Liver (tissue), 9 donors: ENCODE measurements around the gene ADCK1. TPM values are rescaled to one million over a fixed set of nuclear protein-coding genes. Genes with fewer than 3 reads are reported as not detected.

ENCODE experiments used
- DNase-seq: peaks from one replicate; pipeline ENCODE4 v3.0.0-alpha.2; 2017; ENCODE audit warnings: low spot score
- H3K27ac ChIP-seq, 2 donors: one replicate each; pipeline ENCODE4 v1.7.0; 2013; ENCODE audit warnings: inconsistent platforms in 2 of 2, low read length in 2 of 2, control low read depth in 1 of 2, low read depth in 1 of 2, mild to moderate bottlenecking in 1 of 2
- H3K27me3 ChIP-seq, 4 donors: one replicate each; pipeline versions ENCODE4 v1.6.1 to v1.7.0; 2013; ENCODE audit warnings: low read length in 3 of 4, inconsistent platforms in 1 of 4, mild to moderate bottlenecking in 1 of 4, moderate library complexity in 1 of 4; ENCODE audit not compliant: control insufficient read depth in 4 of 4, insufficient read depth in 4 of 4
- H3K36me3 ChIP-seq, 4 donors: one replicate each; pipeline versions ENCODE4 v1.6.1 to v1.7.0; 2013; ENCODE audit warnings: low read length in 3 of 4, mild to moderate bottlenecking in 3 of 4, low read depth in 1 of 4, moderate library complexity in 1 of 4; ENCODE audit not compliant: control insufficient read depth in 4 of 4, insufficient read depth in 3 of 4
- H3K4me1 ChIP-seq, 4 donors: one replicate each; pipeline versions ENCODE4 v1.6.1 to v1.7.0; 2013; ENCODE audit warnings: low read length in 3 of 4, mild to moderate bottlenecking in 3 of 4, moderate library complexity in 1 of 4; ENCODE audit not compliant: control insufficient read depth in 4 of 4, insufficient read depth in 4 of 4
- H3K4me3 ChIP-seq, 3 donors: one replicate each; pipeline versions ENCODE4 v1.6.1 to v1.7.0; 2013; ENCODE audit warnings: low read length in 3 of 3, control low read depth in 1 of 3, low read depth in 1 of 3, mild to moderate bottlenecking in 1 of 3
- H3K9ac ChIP-seq, 2 donors: one replicate each; pipeline ENCODE4 v1.7.0; 2013; ENCODE audit warnings: low read length in 2 of 2, mild to moderate bottlenecking in 2 of 2, moderate library complexity in 2 of 2, control low read depth in 1 of 2, low read depth in 1 of 2
- H3K9me3 ChIP-seq, 4 donors: one replicate each; pipeline versions ENCODE4 v1.6.1 to v1.7.0; 2013; ENCODE audit warnings: low read length in 3 of 4; ENCODE audit not compliant: control insufficient read depth in 4 of 4
- ATF3 ChIP-seq: IDR thresholded peaks from 2 replicates; pipeline ENCODE4 v1.6.1; 2016; ENCODE audit warnings: antibody characterized with exemption
- EGR1 ChIP-seq, 2 donors: IDR thresholded peaks; 2 replicates each; pipeline ENCODE4 v1.6.1; 2016 to 2018; ENCODE audit warnings: antibody characterized with exemption in 2 of 2, low read depth in 2 of 2
- FOXA1 ChIP-seq: IDR thresholded peaks from 2 replicates; pipeline ENCODE4 v1.6.1; 2016; ENCODE audit warnings: antibody characterized with exemption
- HNF4A ChIP-seq, 2 donors: conservative IDR thresholded peaks; 2 replicates each; pipeline ENCODE4 v1.6.1; 2016; ENCODE audit warnings: antibody characterized with exemption in 2 of 2, mild to moderate bottlenecking in 2 of 2
- HNF4G ChIP-seq: IDR thresholded peaks from 2 replicates; pipeline ENCODE4 v1.6.1; 2016; ENCODE audit warnings: antibody characterized with exemption
- JUND ChIP-seq, 2 donors: IDR thresholded peaks; 2 replicates each; pipeline ENCODE4 v1.6.1; 2016; ENCODE audit warnings: antibody characterized with exemption in 2 of 2
- MAX ChIP-seq: IDR thresholded peaks from 2 replicates; pipeline ENCODE4 v1.6.1; 2016; ENCODE audit warnings: antibody characterized with exemption
- NR2F2 ChIP-seq: IDR thresholded peaks from 2 replicates; pipeline ENCODE4 v1.6.1; 2016; ENCODE audit warnings: antibody characterized with exemption
- RAD21 ChIP-seq, 2 donors: IDR thresholded peaks; 2 replicates each; pipeline ENCODE4 v1.6.1; 2016; ENCODE audit warnings: antibody characterized with exemption in 2 of 2, mild to moderate bottlenecking in 2 of 2
- REST ChIP-seq: IDR thresholded peaks from 2 replicates; pipeline ENCODE4 v1.6.1; 2016; ENCODE audit warnings: antibody characterized with exemption, mild to moderate bottlenecking
- RXRA ChIP-seq, 2 donors: IDR thresholded peaks; 2 replicates each; pipeline ENCODE4 v1.6.1; 2017 to 2018; ENCODE audit warnings: antibody characterized with exemption in 2 of 2, mild to moderate bottlenecking in 1 of 2
- SP1 ChIP-seq: IDR thresholded peaks from 2 replicates; pipeline ENCODE4 v1.6.1; 2018; ENCODE audit warnings: antibody characterized with exemption, mild to moderate bottlenecking
- TAF1 ChIP-seq: conservative IDR thresholded peaks from 2 replicates; pipeline ENCODE4 v1.6.1; 2016; ENCODE audit warnings: antibody characterized with exemption, mild to moderate bottlenecking
- WGBS: extraction: QIAGEN DNeasy Blood & Tissue Kit; methylation state at CpG from one replicate; pipeline ENCODE4 v1.1.7; 2013; 5-methylcytosine and 5-hydroxymethylcytosine counted together
- polyA plus RNA-seq, 2 donors: library from polyadenylated mRNA; stranded (reverse) in 1 of 2; unstranded in 1 of 2; fragments of 200-250 nt in 1 of 2; fragments of >200 nt in 1 of 2; fragmentation: Nextera tagmentation in 1 of 2; extraction: Ambion mirVana in 1 of 2; gene quantifications; one replicate each; pipeline versions ENCODE4 v1.2.1 to v1.2.3, GENCODE V29; 2013 to 2015
- total RNA-seq, 2 donors: library from RNA; depleted of rRNA; stranded (reverse); fragments of >200 nt; gene quantifications; one replicate each; pipeline ENCODE4 v1.2.3, GENCODE V29; 2014
- TF ChIP-seq, protein P1 (sequence below): fragments of 150-350 bp; IDR thresholded peaks from 2 replicates; pipeline ENCODE4 v1.5.1; 2017; ENCODE audit warnings: improper control_type of control experiment, low read depth, low read length; ENCODE audit not compliant: missing input control
- TF ChIP-seq, protein P2 (sequence below): IDR thresholded peaks from 2 replicates; pipeline ENCODE4 v1.6.1; 2016; ENCODE audit warnings: antibody characterized with exemption
- donor health status: healthy.
- donor health status: healthy.
- donor health status: healthy.
- donor health status: healthy.
- donor health status: healthy.

The ADCK1 gene
- total and polyA plus RNA-seq, 4 donors: 4.0 to 4.9 (median 4.4) TPM

DNA sequence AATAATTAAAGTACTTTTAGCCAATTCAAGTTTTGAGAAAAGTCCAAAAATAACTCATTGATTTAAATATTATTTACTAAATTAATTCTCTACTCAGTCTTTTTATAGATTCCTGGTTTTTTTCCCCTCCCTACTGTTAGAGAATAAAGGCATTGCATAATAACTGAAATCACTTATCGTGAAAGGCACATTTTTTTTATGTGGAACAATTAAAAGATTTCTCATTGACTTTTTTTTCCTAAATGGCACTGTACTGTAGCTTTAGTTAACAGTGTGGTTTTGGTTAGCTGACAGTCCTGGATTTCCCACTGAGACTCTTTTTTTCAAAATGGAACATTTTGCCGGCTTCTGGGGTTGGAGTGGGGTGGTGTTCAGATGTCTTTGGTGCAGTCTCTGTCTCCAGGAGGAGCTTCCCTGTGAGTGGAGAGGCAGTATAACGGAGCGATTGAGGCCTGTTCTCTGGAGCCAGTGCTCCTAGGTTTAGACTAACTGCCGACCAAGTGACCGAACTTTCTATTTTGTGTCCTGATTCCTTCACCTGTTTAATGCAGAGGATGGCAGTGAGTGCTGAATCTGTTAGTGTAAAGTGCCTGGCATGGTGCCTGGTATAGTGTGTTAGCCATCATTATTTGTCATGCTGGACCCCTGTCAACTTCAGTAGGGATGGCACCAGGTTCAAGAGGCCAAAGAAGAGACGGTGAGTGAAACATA is 117.7 kb downstream of the ADCK1 start (continued):
- TF ChIP-seq RAD21 (IDR thresholded peaks at IDR 0.05) (no peak), HNF4A (conservative IDR thresholded peaks at IDR 0.05) (no peak), JUND (IDR thresholded peaks at IDR 0.05) (no peak)

DNA sequence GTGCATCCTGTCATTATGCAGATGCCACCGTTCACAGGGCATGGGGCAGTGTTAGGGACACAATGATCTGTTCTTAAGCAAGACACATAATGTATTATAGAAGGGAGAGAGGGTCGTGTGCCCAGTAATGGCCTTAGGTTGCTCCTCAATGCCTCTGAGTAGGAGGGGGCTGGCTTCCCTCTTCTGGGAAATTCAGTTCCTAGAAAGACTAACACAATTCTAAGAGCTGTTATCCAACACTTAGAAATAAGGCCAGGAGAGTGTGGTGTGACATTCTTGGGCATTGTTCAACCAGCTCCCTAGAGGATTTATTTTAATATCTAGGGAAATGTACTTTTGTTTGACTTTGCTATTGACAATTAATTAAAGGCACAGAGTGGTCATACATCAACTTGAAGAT is 118.5 kb downstream of the ADCK1 start:
- no peak for DNase-seq
- Histone ChIP-seq H3K9me3 (no peaks in the 10 kb centered on the region), H3K4me1 (no peaks in the 10 kb centered on the region), H3K27me3 (no peaks in the 10 kb centered on the region), H3K36me3 (no peaks in the 10 kb centered on the region), H3K27ac (no peak overlapping the region), H3K9ac (no peak overlapping the region), H3K4me3 (no peak overlapping the region)
- TF ChIP-seq, protein P1, sequence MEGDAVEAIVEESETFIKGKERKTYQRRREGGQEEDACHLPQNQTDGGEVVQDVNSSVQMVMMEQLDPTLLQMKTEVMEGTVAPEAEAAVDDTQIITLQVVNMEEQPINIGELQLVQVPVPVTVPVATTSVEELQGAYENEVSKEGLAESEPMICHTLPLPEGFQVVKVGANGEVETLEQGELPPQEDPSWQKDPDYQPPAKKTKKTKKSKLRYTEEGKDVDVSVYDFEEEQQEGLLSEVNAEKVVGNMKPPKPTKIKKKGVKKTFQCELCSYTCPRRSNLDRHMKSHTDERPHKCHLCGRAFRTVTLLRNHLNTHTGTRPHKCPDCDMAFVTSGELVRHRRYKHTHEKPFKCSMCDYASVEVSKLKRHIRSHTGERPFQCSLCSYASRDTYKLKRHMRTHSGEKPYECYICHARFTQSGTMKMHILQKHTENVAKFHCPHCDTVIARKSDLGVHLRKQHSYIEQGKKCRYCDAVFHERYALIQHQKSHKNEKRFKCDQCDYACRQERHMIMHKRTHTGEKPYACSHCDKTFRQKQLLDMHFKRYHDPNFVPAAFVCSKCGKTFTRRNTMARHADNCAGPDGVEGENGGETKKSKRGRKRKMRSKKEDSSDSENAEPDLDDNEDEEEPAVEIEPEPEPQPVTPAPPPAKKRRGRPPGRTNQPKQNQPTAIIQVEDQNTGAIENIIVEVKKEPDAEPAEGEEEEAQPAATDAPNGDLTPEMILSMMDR: no peak
- no peak for TF ChIP-seq EGR1 (IDR thresholded peaks at IDR 0.05; ENCODE audit: low read depth in 2 of 2)
- TF ChIP-seq NR2F2: no peak
- TF ChIP-seq TAF1: no peak
- no peak for TF ChIP-seq MAX
- TF ChIP-seq HNF4A (conservative IDR thresholded peaks at IDR 0.05): no peak
- TF ChIP-seq HNF4G: no peak
- TF ChIP-seq ATF3: no peak
- no peak for TF ChIP-seq FOXA1
- TF ChIP-seq, protein P2, sequence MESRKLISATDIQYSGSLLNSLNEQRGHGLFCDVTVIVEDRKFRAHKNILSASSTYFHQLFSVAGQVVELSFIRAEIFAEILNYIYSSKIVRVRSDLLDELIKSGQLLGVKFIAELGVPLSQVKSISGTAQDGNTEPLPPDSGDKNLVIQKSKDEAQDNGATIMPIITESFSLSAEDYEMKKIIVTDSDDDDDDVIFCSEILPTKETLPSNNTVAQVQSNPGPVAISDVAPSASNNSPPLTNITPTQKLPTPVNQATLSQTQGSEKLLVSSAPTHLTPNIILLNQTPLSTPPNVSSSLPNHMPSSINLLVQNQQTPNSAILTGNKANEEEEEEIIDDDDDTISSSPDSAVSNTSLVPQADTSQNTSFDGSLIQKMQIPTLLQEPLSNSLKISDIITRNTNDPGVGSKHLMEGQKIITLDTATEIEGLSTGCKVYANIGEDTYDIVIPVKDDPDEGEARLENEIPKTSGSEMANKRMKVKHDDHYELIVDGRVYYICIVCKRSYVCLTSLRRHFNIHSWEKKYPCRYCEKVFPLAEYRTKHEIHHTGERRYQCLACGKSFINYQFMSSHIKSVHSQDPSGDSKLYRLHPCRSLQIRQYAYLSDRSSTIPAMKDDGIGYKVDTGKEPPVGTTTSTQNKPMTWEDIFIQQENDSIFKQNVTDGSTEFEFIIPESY: no peak
- TF ChIP-seq SP1: no peak
- TF ChIP-seq REST: no peak
- no peak for TF ChIP-seq JUND (IDR thresholded peaks at IDR 0.05)
- TF ChIP-seq RXRA (IDR thresholded peaks at IDR 0.05): no peak
- WGBS: 75% methylated on average over 2 of the region's 2 CpGs
